ENCODE data around the gene LY86. TPM values are rescaled to one million over a fixed set of nuclear protein-coding genes. Genes with fewer than 3 reads are reported as not detected.

Gene LY86
- total RNA-seq, 1 donor from 2014 or later = not detected

DNA sequence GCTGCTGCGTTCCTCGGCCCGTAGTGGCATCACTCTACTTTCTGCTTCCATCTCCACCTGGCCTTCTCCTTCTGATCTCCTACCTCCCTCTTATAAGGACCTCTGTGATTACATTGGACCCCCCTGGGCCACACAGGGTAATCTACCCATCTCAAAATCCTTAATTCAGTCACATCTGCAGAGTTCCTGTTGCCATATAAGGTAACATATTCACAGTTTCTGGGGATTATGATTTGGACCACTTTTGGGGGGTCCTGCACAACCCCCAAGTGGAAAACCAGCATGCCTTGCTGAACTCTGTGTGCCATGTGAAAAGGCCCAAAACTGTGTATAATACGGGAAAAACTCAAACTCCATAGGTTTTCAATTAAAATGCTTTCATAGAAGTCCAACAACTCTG is 51.1 kb downstream of the LY86 start:
- Histone ChIP-seq H3K27me3 (no peaks in the 10 kb centered on the region), H3K4me1 (no peaks in the 10 kb centered on the region), H3K9me3 (no peaks in the 10 kb centered on the region), H3K27ac (no peak overlapping the region), H3K4me3 (no peak overlapping the region), H3K36me3 (no peaks in the 10 kb centered on the region)
- intact Hi-C loops (cut with DNase I) = no loop called here
- TF ChIP-seq, protein P1, sequence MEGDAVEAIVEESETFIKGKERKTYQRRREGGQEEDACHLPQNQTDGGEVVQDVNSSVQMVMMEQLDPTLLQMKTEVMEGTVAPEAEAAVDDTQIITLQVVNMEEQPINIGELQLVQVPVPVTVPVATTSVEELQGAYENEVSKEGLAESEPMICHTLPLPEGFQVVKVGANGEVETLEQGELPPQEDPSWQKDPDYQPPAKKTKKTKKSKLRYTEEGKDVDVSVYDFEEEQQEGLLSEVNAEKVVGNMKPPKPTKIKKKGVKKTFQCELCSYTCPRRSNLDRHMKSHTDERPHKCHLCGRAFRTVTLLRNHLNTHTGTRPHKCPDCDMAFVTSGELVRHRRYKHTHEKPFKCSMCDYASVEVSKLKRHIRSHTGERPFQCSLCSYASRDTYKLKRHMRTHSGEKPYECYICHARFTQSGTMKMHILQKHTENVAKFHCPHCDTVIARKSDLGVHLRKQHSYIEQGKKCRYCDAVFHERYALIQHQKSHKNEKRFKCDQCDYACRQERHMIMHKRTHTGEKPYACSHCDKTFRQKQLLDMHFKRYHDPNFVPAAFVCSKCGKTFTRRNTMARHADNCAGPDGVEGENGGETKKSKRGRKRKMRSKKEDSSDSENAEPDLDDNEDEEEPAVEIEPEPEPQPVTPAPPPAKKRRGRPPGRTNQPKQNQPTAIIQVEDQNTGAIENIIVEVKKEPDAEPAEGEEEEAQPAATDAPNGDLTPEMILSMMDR (IDR thresholded peaks at IDR 0.05) = no peak
- no peak for DNase-seq (ENCODE audit: low spot score in 2 of 2)

DNA sequence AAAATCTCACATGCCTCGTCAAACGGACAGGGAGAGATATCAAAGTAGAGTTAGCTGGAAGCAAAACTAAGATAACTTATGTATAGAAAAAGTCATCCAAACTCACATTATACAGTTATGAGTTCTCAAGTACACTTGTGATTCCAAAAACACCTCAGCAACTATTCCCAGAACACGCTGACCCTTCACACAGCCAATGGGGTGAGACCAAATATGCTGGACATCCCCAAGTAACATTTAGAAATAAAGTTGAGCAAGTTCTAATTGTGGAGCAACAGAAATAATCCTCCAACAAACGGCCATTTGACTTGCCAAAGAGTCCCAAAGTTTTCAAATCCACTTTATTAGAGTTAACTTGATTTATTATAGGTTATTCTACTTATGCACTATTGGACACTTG is 52.4 kb downstream of the LY86 start:
- no peaks in the 10 kb centered on the region for H3K36me3 ChIP-seq
- no peak overlapping the region for H3K27ac ChIP-seq
- intact Hi-C loops (cut with DNase I) = no loop called here
- H3K4me1 ChIP-seq = no peaks in the 10 kb centered on the region
- no peaks in the 10 kb centered on the region for H3K9me3 ChIP-seq
- no peak for DNase-seq (ENCODE audit: low spot score in 2 of 2)
- H3K4me3 ChIP-seq = no peak overlapping the region
- H3K27me3 ChIP-seq = no peaks in the 10 kb centered on the region
- TF ChIP-seq, protein P1 (IDR thresholded peaks at IDR 0.05) = no peak

DNA sequence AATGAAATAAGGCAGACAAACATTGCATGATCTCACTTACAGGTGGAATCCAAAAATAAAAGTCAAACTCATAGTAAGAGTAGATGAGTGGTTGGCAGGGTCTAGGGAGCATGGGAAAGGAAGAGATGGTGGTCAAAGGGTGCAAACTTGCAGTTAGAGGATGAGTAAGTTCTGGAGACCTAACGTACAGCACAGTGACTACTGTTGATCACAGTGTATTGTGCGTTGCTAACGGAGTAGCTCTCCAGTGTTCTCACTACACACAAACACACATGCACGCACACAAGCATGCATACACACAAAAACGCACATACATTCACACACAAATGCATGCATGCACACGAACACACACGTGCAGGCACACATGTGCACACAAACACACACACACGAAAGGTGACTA is 54.9 kb downstream of the LY86 start:
- Histone ChIP-seq H3K27ac (no peak overlapping the region), H3K4me1 (no peaks in the 10 kb centered on the region), H3K4me3 (no peak overlapping the region), H3K9me3 (no peaks in the 10 kb centered on the region), H3K27me3 (no peaks in the 10 kb centered on the region), H3K36me3 (no peaks in the 10 kb centered on the region)
- intact Hi-C loops (cut with DNase I) = no loop called here
- TF ChIP-seq, protein P1 (IDR thresholded peaks at IDR 0.05) = no peak
- DNase-seq (ENCODE audit: low spot score in 2 of 2) = no peak

GRCh38 chr6:6645261-6645917 is 56.9 kb downstream of the LY86 start:
- Histone ChIP-seq H3K36me3 (no peaks in the 10 kb centered on the region), H3K9me3 (no peaks in the 10 kb centered on the region), H3K27me3 (no peaks in the 10 kb centered on the region), H3K4me3 (no peak overlapping the region), H3K27ac (no peak overlapping the region), H3K4me1 (no peaks in the 10 kb centered on the region)
- no peak for DNase-seq (ENCODE audit: low spot score in 2 of 2)
- TF ChIP-seq, protein P1 (IDR thresholded peaks at IDR 0.05) = no peak
- intact Hi-C loops (cut with DNase I) = no loop called here

GRCh38 chr6:6646384-6646783 is 57.9 kb downstream of the LY86 start:
- TF ChIP-seq, protein P1 (IDR thresholded peaks at IDR 0.05) = no peak
- intact Hi-C loops (cut with DNase I) = no loop called here

DNA sequence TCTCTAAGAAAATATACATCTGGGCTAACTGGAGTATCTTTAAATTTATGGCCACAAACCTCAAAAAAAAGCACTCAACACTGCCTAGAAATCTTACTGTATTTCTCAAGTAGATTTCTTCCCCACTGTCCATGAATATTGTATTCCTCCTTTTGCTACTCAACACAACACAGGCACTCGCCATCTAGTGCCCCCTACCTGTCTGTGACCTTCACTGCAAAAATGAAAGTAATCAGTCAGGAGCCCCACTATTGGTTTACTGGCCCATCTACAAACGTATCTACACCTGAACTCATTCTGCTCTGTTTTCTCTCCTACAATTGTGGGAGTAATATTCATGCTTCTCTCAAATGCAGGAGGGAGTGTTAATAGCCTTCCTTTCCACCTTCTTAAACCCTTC is 58.3 kb downstream of the LY86 start:
- DNase-seq (ENCODE audit: low spot score in 2 of 2) = no peak
- no peaks in the 10 kb centered on the region for H3K4me1 ChIP-seq
- H3K9me3 ChIP-seq = no peaks in the 10 kb centered on the region
- H3K36me3 ChIP-seq = no peaks in the 10 kb centered on the region
- intact Hi-C loops (cut with DNase I) = no loop called here
- no peaks in the 10 kb centered on the region for H3K27me3 ChIP-seq
- TF ChIP-seq, protein P1 (IDR thresholded peaks at IDR 0.05) = no peak
- H3K27ac ChIP-seq = no peak overlapping the region
- no peak overlapping the region for H3K4me3 ChIP-seq

More at GRCh38 chr6:6646384-6646783, 57.9 kb downstream of the LY86 start:
- H3K27me3 ChIP-seq = no peaks in the 10 kb centered on the region
- no peaks in the 10 kb centered on the region for H3K36me3 ChIP-seq
- H3K9me3 ChIP-seq = no peaks in the 10 kb centered on the region
- H3K27ac ChIP-seq = no peak overlapping the region
- no peaks in the 10 kb centered on the region for H3K4me1 ChIP-seq
- DNase-seq (ENCODE audit: low spot score in 2 of 2) = no peak
- H3K4me3 ChIP-seq = no peak overlapping the region
